AG10803 (cell line): ENCODE measurements around the gene MRPL2.

Experiments
- DNase-seq: peaks from one replicate; pipeline ENCODE4 v3.0.0; 2010; ENCODE audit warnings: low read depth
- H3K4me3 ChIP-seq: 2 replicates; pipeline ENCODE4 v1.5.1; 2011; ENCODE audit warnings: mild to moderate bottlenecking, low read length, control low read depth
- TF ChIP-seq, protein P1 (sequence below): conservative IDR thresholded peaks from 2 replicates; pipeline ENCODE4 v1.5.1; 2011; ENCODE audit warnings: mild to moderate bottlenecking, low read length, control low read depth, inconsistent platforms

The MRPL2 gene

DNA sequence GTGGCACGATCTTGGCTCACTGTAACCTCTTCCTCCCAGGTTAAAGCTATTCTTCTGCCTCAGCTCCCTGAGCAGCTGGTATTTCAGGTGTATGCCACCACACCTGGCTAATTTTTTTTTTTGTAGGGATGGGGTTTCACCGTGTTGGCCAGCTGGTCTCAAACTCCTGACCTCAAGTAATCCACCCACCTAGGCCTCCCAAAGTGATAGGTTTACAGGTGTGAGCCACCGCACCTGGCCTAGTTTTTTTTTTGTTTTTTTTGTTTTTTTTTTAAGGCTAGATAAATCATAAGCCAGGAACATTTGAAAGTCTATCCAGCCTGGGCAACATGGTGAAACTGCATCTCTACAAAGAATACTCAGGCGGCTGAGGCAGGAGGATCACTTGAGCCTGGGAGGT lies 26.9 kb downstream of the MRPL2 start:
- TF ChIP-seq, protein P1, sequence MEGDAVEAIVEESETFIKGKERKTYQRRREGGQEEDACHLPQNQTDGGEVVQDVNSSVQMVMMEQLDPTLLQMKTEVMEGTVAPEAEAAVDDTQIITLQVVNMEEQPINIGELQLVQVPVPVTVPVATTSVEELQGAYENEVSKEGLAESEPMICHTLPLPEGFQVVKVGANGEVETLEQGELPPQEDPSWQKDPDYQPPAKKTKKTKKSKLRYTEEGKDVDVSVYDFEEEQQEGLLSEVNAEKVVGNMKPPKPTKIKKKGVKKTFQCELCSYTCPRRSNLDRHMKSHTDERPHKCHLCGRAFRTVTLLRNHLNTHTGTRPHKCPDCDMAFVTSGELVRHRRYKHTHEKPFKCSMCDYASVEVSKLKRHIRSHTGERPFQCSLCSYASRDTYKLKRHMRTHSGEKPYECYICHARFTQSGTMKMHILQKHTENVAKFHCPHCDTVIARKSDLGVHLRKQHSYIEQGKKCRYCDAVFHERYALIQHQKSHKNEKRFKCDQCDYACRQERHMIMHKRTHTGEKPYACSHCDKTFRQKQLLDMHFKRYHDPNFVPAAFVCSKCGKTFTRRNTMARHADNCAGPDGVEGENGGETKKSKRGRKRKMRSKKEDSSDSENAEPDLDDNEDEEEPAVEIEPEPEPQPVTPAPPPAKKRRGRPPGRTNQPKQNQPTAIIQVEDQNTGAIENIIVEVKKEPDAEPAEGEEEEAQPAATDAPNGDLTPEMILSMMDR = no peak
- H3K4me3 ChIP-seq = no peak overlapping the region
- no peak for DNase-seq

DNA sequence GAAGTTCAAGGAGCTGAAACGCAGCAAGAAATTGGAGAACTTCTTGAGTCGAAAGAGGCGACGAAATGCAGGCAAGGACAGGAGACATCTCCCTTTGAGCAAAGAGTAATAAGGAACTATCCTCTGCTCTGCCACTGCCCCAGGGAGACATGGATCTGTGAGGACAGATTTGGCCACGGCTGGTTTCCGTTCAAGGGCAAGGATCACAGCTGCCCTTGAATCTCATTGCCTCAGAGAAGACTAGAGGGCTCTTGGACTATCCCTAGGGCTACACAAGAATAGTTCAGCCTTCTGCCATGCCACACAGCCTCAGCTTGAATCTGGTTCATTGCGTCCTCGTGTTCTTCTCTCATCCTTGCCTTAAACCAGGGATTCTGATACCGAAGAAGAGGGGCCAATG lies 30.1 kb downstream of the MRPL2 start:
- no peak for DNase-seq
- TF ChIP-seq, protein P1 = no peak
- H3K4me3 ChIP-seq = no peak overlapping the region

DNA sequence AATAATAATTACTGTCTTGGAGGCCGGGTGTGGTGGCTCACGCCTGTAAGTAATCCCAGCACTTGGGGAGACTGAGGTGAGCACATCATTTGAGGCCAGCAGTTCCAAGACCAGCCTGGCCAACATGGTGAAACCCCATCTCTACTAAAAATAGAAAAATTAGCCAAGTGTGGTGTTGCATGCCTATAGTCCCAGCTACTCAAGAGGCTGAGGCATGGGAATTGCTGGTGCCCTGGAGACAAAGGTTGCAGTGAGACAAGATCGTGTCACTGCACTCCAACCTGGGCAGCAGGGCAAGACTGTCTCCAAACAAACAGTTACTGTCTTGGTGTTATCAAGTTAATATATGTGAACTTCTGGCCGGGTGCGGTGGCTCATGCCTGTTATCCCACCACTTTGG lies 32.9 kb downstream of the MRPL2 start:
- no peak overlapping the region for H3K4me3 ChIP-seq
- DNase-seq = no peak
- TF ChIP-seq, protein P1 = no peak

DNA sequence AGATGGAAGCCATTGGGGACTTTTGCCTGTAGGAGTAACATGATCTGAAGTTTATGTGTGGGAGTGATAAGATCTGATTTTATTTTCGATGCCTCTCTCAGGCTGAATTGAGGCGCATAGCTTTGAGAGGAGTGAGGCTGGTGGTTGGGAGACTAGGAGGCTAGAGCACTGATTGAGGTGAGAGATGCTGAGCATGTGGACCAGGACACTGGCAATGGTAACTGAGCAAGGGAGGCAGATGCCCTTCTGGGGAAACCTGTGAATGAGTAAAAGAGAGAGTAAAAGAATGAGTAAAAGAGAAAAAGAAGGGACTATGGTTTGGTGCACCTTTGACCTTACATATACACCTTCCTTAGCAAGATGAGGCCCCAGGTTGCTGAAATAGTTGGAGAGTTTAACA lies 34.8 kb downstream of the MRPL2 start:
- DNase-seq = no peak
- no peak overlapping the region for H3K4me3 ChIP-seq
- TF ChIP-seq, protein P1 = no peak

DNA sequence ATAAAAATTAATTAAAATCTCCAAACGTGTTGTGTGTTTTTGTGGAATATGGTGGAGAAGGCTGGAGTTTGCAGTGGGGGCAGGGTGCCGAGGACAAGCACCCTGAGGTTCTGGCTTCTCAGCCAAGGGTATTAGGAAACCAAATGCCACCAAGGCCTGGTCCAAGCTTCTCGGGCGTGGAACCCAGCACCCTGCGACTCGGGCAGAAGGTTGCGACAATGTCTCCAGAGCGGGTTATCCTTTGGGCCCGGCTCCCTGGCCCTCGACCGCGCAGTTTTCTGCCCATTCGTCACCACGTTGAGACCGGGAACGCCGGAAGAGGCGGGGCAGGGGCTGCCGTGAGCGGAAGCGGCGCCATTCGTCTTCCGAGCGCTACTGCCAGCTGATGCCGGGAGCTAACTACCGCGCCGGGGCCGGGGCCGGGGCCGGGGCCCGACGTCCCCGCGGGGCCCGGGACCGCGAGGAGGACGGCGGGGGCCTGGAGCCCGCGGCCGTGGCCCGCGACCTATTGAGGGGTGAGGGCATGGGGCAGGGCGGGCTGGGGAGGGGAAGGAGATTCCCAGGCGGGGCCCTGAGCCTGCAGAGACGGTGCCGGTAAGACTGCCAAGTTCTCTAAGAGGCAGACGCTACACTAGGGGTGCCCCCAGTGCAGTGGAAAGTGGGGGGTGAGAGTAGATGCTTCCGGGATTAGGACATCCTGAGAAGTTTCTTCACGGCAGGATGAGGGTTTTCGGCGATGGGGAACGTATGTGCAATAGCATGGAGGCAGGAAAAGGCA lies 37.8 kb downstream of the MRPL2 start, which contains the start of gene RRP36:
TSS of gene RRP36 (plus strand) at position 354 of the 778 bp plus-strand sequence. CDS start at position 386, 32 bp downstream.
- H3K4me3 ChIP-seq = peak within 1 kb of the TSS; percentile 99
- peak; percentile 65 for DNase-seq
- TF ChIP-seq, protein P1 = no peak

DNA sequence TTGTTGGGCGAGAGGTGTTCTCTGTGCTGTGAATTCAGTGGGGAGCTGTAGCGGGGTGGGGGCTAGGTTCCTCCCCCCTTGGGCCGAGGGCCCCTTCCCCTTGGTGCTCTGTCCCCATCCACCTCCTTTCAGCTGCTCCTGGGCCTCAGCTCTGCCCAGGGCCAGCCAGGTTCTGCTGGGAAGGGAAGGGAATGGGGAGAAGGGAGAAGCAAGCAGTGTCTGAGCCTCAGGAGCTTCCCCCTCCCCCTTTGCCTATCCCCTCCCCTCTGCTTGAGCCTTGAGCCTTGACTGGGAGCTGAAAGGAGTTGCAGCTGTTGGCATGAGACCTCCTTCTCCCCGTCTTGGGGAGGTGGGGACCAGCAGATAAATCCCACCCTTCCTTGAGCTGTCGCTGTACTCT lies 38.4 kb downstream of the MRPL2 start:
- no peak for DNase-seq
- TF ChIP-seq, protein P1 = no peak
- peak overlapping the region; percentile 99 for H3K4me3 ChIP-seq

DNA sequence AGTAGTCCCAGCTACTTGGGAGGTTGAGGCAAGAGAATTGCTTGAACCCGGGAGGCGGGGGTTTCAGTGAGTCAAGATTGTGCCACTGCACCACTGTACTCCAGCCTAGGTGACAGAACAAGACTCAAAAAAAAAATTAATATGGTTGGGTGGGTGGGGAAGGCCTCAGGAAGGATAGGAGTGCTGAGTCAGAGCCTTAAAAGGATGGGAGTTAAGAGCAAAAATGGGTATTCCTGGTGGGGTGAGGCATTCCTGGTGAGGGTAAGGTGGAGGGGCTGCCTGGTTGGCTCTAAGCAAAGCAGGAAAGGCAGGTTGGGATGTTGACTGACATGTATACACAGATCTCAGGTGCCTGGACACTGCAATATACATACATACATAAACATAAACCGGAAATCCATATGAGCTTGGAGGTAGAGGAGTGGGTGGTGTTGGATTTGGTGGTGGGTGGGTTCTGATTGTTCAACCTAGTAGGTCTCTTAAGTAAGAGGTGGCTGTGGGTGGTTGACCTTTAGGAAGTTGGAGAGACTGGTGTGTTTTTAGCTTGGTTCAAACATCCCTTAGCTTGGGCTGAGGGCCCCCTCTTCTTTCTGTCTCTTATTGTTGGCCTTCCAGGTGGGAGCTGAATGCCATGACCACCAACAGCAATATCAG lies 39.1 kb downstream of the MRPL2 start:
- TF ChIP-seq, protein P1 = no peak
- H3K4me3 ChIP-seq = no peak overlapping the region
- DNase-seq = no peak
